COR-L47 (cell line): ENCODE measurements around the gene PPDPF.
"Not testable (repeated sequence)": the region's sequence is repeated elsewhere in the genome, so short reads cannot be mapped to it uniquely, and the experiment has no call there.

Source experiments
- DNase-seq: peaks from one replicate; lab custom pipeline; 2025; lab: John Stamatoyannopoulos, UW

PPDPF gene

DNA sequence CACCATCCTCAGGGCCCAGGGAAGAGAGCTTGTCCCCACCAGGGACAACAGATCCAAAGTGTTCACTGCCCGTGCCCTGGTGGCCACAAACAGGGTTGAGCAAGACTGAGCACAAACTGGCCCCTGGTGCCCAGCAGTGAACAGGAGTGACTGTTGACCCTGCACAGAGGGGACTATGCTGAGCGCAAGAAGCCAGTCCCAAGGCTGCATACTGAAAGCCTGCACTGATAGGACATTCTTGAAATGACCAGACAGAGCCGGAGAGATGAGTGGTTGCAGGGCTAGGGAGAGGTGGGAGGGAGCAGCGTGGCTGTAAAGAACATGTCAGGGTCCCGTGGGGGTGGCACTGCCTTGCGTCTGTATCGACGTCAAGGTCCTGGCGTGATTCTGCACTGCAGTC lies 30.5 kb downstream of the PPDPF start:
- DNase-seq = no peak

DNA sequence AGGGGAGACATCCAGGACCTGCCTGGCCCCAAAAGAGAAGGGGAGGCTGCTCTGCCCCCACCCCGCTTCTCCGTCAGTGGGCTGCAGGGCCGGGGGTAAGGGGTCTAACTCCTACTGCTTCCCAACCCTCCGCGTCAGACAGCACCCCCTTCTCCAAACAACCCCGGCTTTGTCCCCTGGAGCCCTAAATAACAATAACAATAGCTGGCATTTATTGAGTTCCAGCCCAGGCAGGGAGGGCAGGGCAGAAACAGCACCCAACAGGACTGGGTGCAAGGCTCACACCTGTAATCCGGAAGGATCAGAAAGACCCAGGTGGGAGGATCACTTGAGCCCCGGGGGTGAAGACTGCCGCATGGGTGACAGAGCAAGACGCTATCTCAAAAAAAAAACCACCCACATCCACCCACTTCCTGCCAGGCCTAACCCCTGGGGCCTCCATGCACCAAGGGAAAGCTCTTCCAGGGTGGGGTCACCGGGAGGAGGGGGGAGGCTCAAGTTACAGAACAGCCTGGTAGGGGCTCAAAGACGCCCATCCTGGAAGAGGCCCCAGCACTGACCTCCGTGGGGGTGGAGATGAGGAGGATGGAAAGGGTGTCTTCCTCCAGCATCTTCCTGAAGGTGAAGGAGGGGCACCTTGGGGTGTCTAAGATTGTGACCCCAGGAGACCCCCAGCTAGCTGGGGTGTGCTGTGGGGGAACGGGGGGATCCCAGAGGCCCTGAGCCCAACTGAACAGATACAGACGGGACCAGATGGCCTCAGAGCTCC lies 32.1 kb downstream of the PPDPF start:
- no peak for DNase-seq

DNA sequence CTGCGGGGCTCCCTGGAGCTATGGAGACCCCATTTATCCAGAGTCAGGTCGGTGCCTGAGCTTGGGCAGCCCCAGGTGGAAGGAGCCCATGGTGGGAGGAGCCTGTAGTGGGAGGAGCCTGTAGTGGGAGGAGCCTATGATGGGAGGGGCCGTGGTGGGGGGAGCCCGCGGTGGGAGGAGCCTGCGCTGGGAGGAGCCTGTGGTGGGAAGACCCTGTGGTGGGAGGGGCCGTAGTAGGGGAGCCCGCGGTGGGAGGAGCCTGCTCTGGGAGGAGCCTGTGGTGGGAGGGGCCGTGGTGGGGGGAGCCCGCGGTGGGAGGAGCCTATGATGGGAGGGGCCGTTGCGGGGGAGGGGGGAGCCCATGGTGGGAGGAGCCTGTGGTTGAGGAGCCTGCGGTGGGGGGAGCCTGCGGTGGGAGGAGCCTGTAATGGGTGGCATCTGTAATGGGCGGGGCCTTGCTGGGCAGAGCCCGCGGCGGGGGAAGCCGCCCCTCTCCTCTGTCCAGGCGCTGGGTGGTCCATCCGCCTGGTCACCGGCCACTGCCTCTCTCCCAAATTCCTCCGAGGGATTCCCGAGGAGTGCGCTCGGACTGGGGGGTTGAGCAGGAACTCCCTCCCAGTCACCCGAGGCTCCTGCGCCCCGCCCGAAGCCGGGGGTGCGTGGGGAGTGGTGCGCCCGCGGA lies 32.8 kb downstream of the PPDPF start:
- DNase-seq = no peak

DNA sequence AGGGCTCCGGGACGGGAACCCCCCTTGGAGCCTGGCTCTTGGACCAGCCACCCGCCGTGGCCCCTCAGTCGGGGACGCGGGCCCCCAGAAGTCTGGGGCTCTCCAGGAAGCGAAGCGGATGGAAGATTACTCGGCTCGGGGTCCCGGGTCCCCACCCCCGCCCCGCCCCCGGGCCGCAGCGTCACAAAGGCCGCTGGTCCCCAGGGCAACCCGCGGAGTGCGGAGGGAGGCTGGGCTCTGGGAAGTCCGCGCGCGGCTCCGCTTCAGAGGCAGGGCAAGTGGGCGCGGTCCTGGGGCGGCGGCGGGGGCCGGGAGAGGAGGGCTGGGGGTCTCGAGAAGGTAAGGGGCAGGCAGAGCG lies 33.3 kb downstream of the PPDPF start, which contains the start of gene FNDC11:
FNDC11 (plus strand) TSS at position 227 of the 358 bp plus-strand sequence. CDS start 1,505 bp downstream, outside the sequence.
- no peak for DNase-seq

DNA sequence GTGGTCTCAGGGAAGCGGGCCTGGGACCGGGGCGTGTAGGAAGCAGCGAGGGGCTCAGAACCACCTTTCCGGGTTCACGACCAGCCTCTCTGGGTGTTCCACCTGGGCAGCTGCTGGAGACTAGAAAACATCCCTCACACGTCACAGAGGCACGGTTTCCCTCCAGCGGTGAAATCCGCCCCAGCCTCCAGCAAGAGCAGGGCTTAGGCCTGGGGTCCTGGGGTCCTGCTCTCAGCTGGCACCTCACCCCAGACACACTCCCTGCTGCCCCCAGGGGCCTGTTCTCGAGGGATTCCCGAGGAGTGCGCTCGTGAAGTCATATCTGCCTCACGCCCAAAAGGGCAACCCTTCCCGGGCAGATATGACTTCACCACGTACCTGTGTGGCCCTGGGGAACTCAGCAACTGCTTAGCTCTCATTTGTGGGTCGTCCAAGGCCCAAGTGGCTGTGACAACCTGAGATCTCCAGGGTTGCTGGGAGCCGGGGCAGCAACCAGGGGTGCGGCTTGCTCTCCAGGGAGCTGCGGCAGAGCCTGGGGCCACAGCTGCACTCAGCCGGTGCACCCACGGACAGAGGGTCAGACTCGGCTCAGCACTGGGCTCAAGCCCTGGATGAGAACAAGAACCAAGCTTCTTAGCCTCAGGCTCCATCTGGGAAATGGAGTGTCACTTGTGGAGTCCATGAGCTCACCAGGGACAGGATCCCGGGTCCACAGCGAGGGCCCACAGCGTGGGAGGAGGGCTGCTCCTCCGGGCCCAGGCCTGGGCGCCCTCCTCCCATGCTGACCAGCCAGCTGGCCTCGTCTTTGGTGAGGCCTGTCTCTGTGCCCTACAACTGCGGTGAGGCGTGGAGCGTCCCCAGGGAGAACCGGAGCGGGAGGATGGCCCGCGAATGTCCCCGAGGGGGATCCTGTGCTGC lies 34.1 kb downstream of the PPDPF start:
- DNase-seq = no peak

DNA sequence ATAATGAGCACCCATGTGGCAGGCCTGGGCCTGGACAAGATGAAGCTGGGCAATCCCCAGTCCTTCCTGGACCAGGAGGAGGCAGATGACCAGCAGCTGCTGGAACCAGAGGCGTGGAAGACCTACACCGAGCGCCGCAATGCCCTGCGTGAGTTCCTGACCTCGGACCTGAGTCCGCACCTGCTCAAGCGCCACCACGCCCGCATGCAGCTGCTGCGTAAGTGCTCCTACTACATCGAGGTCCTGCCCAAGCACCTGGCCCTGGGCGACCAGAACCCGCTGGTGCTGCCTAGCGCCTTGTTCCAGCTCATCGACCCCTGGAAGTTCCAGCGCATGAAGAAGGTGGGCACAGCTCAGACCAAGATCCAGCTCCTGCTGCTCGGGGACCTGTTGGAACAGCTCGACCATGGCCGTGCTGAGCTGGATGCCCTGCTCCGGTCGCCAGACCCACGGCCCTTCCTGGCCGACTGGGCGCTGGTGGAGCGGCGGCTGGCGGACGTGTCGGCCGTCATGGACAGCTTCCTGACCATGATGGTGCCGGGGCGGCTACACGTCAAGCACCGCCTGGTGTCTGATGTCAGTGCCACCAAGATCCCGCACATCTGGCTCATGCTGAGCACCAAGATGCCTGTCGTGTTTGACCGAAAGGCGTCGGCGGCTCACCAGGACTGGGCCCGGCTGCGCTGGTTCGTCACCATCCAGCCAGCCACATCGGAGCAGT lies 35.3 kb downstream of the PPDPF start:
- no peak for DNase-seq

DNA sequence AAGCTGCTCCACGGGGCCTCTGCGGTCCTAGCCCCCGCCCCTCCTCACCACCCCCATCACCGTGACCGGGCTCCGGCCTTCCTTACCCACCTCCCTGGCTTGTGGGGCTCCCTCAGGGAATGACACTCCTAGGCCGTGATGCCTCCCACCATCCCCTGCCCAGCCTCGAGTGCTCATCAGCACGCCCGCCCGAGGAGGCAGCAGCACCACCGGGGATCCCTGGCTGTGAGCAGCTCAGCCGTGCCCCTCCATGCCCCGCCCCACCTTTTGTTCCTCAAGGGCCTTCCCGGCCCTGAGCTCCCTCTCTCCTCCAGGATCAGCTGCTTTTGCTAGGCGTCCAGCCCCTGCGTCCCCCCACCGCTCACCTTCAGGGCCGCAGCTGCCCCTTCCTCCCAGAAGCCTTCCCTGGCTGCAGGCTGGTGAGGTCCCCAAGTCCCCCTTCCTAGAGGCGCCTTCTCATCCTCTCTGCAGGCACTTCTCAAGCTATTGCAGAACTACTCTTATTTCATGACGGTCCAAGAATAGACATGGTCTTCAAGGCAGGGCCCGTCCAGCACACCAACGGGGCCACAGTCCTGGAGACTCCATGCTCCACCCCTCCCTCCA lies 36.4 kb downstream of the PPDPF start:
- no peak for DNase-seq

DNA sequence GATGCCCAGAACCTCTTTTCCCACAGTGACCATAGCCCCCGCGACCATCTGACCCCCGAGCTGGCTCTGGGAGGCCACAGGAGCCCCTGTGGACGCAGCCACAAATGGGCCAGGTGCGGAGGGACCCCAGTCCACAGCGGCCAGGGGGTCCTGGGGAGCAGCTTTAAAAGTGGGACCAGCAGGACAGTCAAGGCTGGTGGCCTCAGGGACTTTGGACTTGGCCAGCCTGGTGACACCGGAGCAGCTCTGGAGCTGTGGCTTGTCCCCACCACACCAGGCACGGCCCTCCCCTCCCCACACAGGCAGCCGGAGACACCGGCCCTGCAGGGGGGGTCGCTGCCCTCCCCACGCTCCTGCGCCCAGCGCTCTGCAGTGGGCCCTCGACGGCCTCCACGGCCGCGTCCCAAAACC lies 36.9 kb downstream of the PPDPF start:
- no peak for DNase-seq

DNA sequence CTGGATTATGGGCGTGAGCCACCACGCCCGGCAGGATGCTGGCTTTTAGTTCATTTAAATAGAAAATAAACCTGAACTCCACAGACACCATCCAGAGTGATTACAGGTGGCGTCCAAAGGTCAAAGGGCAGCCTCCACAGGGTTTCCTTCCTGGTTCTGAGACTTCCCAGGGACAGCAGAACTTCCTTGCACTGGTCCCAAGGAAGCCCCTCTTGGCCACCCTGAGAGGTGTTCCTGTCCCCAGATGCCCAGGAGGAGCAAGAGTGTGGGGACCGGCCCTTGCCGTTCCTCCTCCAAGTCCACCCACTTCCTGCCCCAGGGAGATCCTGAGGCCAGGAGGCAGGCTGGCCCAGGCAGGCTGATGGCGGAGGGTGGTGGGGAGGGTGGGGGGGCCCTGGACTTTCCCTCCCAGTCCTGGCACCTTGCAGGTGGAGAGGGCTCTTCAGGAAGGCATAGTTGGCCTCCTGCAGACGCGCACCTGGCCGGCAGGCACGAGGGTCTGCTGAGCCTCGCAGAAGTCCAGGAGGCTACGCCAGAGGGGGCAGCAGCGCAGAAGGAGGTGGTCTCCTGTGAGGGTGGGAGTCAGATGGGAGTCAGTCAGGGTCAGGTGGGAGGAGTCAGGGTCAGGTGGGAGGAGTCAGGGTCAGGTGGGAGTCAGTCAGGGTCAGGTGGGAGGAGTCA lies 38.4 kb downstream of the PPDPF start:
- DNase-seq = no peak

DNA sequence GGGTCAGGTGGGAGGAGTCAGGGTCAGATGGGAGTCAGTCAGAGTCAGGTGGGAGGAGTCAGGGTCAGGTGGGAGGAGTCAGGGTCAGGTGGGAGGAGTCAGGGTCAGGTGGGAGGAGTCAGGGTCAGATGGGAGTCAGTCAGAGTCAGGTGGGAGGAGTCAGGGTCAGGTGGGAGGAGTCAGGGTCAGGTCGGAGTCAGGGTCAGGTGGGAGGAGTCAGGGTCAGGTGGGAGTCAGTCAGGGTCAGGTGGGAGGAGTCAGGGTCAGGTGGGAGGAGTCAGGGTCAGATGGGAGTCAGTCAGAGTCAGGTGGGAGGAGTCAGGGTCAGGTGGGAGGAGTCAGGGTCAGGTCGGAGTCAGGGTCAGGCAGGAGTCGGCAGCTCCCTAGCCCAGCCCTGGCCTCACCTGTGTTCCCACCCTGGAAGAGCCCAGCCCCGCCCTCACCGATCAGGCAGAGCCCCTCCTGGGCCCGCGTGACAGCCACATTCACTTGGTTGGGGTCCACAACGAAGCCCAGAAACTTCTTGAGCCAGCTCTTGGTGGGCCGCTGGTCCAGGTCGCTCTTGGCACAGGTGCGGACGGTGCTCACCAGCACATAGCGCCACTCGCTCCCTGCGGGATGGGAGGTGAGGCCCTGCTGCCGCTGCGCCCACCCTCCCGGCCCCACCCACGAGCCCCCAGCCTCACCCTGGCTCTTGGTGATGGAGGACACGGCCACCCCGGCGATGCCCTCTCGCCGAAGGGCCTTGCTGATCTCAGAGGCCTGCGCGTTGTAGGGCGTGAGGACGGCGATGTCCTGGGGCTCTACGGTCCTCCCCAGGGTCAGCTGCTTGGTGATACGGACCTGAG lies 39.1 kb downstream of the PPDPF start:
- not testable (repeated sequence) for DNase-seq

DNA sequence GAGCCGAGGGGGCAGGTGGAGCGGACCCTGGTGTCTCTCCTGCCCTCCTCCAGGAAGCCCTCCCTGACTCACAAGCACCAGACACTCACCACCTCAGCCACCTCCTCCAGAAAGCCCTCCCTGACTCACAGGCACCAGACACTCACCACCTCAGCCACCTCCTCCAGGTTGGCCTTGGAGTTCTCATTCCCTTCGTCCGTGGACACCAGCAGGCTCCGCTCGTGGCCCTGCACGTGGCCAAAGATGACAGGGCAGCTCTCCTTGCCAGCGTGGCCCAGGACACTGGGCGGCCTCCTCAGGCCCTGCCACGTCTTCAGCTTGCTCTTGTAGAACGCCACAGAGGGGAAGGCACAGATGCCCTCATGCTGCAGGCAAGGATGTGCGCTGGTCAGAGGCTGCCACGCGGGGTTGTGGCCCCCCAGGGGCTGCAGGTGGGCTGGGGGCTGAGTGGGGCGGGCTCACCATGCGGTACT lies 39.8 kb downstream of the PPDPF start:
- DNase-seq = no peak

DNA sequence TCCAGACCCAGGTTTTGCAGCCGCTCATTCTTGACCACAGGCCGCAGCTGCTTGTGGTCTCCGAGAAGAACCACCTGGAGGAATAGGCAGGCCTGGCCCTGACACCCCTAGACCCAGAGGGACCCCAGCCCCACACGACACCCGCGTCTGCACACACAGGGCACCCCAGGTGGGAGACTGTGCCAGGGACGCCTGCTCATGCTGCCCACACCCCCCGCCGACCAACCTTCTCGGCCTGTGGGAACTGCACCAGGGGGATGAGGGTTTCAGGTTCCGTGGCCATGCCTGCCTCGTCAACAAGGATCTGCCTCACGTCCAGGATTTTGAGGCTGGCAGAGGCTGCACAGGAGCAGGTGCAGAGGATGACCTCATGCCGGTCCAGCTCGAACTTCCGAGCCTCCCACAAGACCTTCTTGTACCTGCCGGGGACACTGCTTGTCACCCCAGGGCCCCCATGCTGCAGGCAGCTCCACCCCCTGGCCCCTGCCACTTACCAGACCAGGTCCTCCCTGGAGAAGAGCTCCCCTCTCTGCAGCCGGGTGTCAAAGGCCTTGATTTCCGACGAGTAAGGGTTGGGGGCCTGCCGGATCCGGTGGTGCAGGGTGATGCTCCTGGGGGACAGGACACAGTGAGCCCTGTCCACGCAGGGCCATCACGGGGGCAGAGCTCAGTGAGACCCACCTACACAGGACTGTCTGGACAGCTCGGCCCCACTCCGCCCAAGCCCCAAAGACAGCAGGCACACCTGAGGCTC lies 40.5 kb downstream of the PPDPF start:
- no peak for DNase-seq

DNA sequence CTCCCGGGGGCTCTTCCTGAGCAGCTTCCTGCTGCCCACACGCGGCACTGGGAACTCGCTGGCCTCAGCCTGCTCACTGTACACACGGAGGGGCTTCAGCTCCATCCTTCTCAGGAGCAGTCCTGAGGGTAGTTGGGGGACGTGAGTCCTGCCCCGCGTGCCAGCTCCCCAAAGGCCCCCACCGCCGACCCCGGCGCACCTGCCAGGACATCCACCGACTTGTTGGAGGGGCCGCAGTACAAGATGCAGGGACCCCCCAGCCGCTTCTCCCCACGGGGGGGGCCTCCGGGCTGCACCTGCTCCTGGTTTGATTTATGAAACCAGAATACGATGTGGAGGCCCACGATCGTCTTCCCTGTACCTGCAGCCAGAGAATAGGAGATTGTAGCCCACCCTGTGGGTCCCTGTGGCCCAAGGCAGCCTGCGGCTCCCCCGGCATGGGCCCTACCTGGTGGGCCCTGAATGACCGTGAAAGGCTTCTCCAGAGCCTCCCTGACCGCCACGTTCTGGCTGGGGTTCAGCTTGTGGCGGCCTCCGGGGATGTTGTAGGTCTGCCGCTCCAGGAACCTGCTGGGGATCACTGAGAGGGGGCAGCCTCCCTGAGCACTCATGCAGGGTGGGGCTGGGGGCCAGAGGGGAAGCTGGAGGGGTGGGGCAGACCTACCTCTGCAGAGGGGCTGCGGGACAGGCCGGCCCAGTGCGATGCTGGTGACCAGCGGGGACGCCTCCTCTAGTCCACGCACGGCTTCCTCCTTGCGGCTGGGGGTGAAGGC lies 41.2 kb downstream of the PPDPF start:
- DNase-seq = no peak

DNA sequence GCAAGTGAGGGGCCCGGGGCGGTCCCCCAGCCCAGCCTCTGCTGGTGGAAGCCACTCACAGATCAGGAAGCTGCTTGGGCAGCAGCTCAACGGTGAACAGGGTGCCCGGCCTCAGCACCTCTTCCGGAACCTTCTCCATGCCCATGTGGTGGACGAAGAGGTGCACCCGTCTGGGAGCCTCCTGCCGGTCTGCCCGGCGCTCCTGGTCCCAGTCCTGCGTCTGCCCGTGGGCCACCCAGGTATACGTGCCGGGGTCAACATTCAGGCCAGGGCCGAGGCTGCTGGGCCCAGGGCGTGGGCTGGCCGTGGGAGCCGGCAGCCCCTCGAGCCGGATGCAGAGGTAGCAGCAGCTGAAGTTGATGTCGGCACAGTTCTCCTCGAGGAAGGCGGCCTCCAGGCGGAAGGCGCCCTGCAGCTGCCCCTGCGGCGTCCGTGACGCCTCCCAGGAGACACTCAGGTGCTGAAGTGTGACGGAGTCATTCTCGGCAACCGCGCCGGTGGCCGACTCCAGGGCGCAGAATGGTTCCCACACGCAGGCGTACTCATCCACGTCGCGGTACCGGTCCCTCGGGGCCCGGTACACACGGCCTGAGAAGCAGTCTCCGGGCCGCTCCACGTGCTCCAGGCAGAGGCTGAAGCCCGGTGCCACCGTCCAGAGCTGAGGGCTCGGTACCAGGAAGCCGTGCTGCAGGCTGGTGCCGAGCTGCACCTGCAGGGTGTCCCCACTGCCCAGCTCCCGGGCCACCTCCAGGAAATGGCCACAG lies 42.1 kb downstream of the PPDPF start:
- no peak for DNase-seq

DNA sequence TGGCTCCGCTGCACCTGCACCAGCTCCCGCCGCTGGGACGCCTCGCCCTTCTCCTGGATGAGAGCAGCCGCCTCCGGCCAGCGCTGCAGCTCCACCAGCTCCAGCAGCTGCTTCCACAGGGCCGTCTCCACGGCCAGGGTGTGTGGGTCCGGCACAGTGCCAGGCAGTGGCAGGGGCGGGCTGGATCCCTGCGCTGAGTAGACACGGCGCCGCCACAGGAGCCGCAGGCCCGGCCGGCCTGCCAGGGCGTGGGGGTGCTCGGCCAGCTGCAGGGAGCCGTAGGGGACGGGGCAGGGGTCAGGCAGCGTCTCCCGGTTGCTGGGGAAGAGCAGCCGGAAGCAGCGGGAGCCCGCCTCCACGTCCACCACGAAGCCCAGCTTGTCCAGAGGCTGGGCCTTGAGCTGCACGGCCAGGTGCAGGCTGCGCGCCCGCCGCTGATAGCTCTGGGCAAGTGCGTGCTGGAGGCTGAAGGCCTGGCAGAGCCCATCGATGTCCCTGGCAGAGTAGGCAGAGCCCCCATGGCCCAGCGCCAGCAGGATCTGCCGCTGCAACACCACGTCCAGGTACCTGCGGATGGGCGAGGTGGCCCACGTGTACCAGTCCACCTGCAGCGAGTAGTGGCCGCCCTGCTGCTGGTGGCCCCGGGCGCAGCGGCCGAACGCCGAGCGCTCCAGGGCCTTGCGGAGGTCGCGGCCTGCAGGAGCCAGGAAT lies 42.8 kb downstream of the PPDPF start:
- DNase-seq = no peak

DNA sequence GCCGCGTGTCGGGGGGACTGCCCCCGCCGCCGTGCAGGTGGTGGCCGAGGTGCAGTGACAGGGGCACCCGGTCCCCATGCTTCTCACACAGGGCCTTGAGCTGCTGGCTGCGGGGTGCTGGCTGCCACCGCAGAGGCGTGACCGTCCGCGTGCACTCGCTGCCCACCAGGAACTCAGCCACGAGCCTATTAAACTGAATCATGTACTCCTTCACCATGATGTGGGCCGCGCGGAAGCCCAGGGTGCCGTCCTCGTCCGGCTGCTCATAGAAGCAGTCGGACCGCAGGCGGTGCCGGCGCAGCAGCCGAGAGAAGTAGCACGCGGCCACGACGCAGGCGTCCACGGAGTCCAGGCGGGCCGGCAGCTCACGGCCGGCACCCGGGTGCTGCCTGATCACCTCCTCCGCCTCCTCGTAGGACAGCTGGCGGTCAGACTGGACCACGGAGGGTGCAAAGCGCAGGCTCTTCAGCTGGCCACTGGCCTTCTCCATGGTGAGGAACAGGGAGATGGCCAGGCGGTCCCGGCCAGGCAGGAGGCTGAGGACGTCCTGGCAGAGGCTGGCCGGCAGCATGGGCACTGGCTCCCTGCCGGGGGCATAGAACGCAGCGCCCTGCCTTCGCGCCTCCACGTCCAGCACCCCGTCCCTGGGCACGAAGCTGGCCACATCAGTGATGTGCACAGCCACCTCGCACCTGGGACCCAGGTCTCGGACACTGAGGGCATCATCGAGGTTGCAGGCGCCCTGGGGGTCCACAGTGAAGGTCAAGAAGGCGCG lies 43.7 kb downstream of the PPDPF start:
- DNase-seq = no peak
